GM12872 (cell line): Measurements from ENCODE around the gene TSPAN9.

ENCODE experiments used
- TF ChIP-seq, protein P1 (sequence below): IDR thresholded peaks from 3 replicates; pipeline ENCODE4 v1.5.1; 2011; ENCODE audit warnings: low read depth, mild to moderate bottlenecking, low read length, moderate library complexity; ENCODE audit not compliant: insufficient read depth

Gene TSPAN9

DNA sequence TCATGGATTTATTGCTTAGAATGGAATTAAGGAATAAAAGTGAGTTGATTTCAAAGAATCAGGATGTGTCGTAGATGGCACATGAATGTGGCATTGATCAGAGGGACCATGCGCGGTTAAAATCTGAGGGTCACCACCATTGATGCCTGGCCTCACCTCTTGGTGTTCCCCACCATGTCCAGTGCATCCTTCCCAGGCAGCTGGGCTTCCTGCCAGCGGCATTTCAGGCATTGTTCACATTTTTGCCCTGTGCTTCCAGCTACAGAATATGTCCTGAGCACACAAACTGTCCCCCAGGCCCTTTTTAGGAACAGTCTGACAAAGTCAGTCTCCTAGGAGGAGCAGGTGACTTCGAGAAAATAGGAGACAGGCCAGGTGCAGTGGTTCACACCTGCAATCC, 42.0 kb upstream of the TSPAN9 start:
- TF ChIP-seq, protein P1, sequence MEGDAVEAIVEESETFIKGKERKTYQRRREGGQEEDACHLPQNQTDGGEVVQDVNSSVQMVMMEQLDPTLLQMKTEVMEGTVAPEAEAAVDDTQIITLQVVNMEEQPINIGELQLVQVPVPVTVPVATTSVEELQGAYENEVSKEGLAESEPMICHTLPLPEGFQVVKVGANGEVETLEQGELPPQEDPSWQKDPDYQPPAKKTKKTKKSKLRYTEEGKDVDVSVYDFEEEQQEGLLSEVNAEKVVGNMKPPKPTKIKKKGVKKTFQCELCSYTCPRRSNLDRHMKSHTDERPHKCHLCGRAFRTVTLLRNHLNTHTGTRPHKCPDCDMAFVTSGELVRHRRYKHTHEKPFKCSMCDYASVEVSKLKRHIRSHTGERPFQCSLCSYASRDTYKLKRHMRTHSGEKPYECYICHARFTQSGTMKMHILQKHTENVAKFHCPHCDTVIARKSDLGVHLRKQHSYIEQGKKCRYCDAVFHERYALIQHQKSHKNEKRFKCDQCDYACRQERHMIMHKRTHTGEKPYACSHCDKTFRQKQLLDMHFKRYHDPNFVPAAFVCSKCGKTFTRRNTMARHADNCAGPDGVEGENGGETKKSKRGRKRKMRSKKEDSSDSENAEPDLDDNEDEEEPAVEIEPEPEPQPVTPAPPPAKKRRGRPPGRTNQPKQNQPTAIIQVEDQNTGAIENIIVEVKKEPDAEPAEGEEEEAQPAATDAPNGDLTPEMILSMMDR, result no peak

DNA sequence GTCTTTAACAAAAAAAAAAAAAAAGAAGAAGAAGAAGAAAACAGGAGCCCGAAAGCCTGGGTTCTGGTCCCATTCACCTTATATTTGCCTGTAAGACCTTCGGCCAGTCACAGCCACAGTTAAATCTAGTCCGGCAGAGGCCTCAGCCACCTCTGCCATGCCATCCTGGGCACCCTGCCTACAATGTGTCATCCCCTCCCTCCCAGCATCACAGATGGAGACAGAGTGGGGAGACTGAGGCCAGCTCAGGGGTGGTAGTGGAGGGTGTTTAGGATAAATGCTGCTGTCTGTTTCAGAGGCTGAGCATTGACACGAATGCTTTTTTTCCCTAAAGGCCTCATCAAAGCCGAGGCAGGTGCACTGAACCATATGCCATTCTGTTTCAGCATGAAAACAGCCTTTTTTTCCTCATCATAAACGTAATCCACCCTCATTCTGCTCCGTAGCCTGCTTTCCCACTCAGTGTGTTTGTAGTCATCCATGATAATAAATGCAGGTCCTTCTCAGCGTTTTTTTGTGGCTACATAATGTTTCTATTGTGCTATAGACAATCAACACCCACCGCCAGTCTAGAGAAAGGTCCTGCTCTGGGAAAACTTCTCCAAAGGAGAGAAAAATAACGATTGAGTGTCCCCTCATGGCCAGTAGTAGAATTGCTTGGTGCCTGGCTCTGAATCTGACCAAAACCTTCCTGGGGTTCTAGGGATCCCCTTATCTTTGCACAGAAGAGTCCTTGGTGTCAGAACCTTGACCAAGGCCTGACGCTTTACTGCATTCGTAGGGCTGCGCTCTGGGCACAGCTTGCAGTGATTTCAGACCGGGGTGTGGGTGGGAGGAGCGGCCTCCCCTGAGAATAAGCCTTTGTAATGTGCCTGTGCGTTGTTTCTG, 41.1 kb upstream of the TSPAN9 start:
- TF ChIP-seq, protein P1, result peak; percentile 22; the same call in 1 of the 3 replicates

- TF ChIP-seq, protein P1, result no peak
Measured at GRCh38 chr12:3036901-3037600, 40.1 kb upstream of the TSPAN9 start.

GRCh38 chr12:3038166-3038565, 39.0 kb upstream of the TSPAN9 start:
- TF ChIP-seq, protein P1, result no peak

GRCh38 chr12:3038926-3039510, 38.2 kb upstream of the TSPAN9 start:
- TF ChIP-seq, protein P1, result no peak

DNA sequence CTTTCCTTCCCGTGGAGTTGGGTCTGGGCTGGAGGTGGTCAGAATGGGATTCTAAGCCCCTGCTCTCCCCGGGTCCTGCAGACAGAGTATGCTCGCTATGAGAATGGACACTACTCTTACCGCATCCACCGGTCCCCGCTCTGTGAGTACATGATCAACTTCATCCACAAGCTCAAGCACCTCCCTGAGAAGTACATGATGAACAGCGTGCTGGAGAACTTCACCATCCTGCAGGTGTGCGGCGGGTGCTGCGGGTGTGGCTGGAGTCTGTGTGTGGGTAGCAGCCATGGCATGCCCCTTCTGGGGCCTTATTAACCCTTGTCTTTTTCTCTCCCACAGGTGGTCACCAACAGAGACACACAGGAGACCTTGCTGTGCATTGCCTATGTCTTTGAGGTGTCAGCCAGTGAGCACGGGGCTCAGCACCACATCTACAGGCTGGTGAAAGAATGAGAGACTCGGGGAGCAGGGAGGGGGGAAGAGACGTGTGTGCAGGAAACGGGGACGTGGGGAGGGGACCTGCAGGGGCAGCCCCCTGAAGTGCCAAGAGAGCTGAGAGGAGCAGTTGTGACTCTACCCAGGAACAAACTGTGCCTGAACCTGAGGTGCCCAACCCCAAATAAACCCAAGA, 37.0 kb upstream of the TSPAN9 start:
- TF ChIP-seq, protein P1, result no peak
